Heart right ventricle (tissue), 16 donors: ENCODE results near the gene COL4A2. TPM values are rescaled to one million over a fixed set of nuclear protein-coding genes. Genes with fewer than 3 reads are reported as not detected.

Experiments used
- ATAC-seq, 8 donors: fragments of 200-7000 bp; cut with Tn5 transposase; one replicate each; pipeline ENCODE4 v1.9.1; 2020; ENCODE audit warnings: mild to moderate bottlenecking in 8 of 8, moderate library complexity in 8 of 8, moderate number of reproducible peaks in 1 of 8
- DNase-seq, 2 donors: peaks; one replicate each; pipeline ENCODE4 v3.0.0-alpha.2; 2020
- H3K27ac ChIP-seq, 10 donors: fragments of 200-600 bp; sonication (generic) in 2 of 10; one replicate each; pipeline versions ENCODE4 v1.5.0 to v1.8.0; 2020 to 2022; ENCODE audit warnings: mild to moderate bottlenecking in 3 of 10
- H3K27me3 ChIP-seq, 7 donors: fragments of 200-600 bp; one replicate each; pipeline ENCODE4 v1.8.0; 2021 to 2022; ENCODE audit warnings: mild to moderate bottlenecking in 2 of 7
- H3K36me3 ChIP-seq, 9 donors: fragments of 200-600 bp; sonication (generic) in 1 of 9; one replicate each; pipeline versions ENCODE4 v1.5.0 to v1.8.0; 2020 to 2022; ENCODE audit warnings: mild to moderate bottlenecking in 2 of 9
- H3K4me1 ChIP-seq, 9 donors: fragments of 200-600 bp; sonication (generic) in 1 of 9; one replicate each; pipeline versions ENCODE4 v1.5.0 to v1.8.0; 2020 to 2022; ENCODE audit warnings: mild to moderate bottlenecking in 4 of 9
- H3K4me3 ChIP-seq, 10 donors: fragments of 200-600 bp; sonication (generic) in 2 of 10; one replicate each; pipeline versions ENCODE4 v1.5.0 to v1.8.0; 2020 to 2022; ENCODE audit warnings: mild to moderate bottlenecking in 7 of 10, moderate library complexity in 2 of 10
- H3K9me3 ChIP-seq, 11 donors: fragments of 200-600 bp in 10 of 11; sonication (generic) in 2 of 11; one replicate each; pipeline versions ENCODE4 v1.5.0 to v1.8.0; 2013 to 2022; ENCODE audit warnings: mild to moderate bottlenecking in 2 of 11, control low read depth in 1 of 11, moderate library complexity in 1 of 11
- WGBS, 2 donors: extraction: QIAGEN DNeasy Blood & Tissue Kit; methylation state at CpG; one replicate each; pipeline ENCODE4 v1.1.7; 2013; ENCODE audit warnings: inconsistent platforms in 1 of 2; 5-methylcytosine and 5-hydroxymethylcytosine counted together
- intact Hi-C, 10 donors: fragments of 100-400 bp; cut with DNase I; formaldehyde crosslinking; loops; one replicate each; pipeline versions ENCODE4 v1.11.1 to v1.14.2; 2022
- polyA plus RNA-seq, 2 donors: library from polyadenylated mRNA; stranded (reverse); fragments of 200-250 nt; gene quantifications; one replicate each; pipeline ENCODE4 v1.2.3, GENCODE V29; 2013
- total RNA-seq, 10 donors: library from RNA; stranded (reverse); fragmentation: NEBNext Ultra II Directional in 3 of 10; extraction: Animal tissue kit (Norgen Biotek cat#: 25700) in 3 of 10; gene quantifications; one replicate each; pipeline versions ENCODE4 v1.2.1 to v1.2.4, GENCODE V29; 2021 to 2023
- TF ChIP-seq, protein P1 (sequence below), 9 donors: fragments of 200-600 bp; sonication (generic) in 2 of 9; IDR thresholded peaks; one replicate each; pipeline versions ENCODE4 v1.5.0 to v1.8.0; 2021 to 2022; ENCODE audit warnings: antibody characterized with exemption in 9 of 9, mild to moderate bottlenecking in 5 of 9, moderate library complexity in 1 of 9
- donor health status: Arrhythmogenic right ventricular cardiomyopathy.
- donor health status: ischemic (EF 13 %, LVEDD 7.1; RV severe dilation, severe dysfunction).
- donor health status: healthy with polysubstance abuse.
- donor health status: DM: no; HTN: yes; CAD: no.
- donor health status: DM: no; HTN: no; CAD: no.
- donor health status: ischemic (EF 25% LVEDD 6.9; RV normal size, moderate dysfunction).
- donor health status: ischemic (EF 25% LVEDD 5.7; RV mildly dilated, moderate dysfunction).
- donor health status: healthy.
- donor health status: DM: yes; HTN: yes; CAD: no.
- donor health status: Ischemic cardiomyopathy.
- donor health status: ischemic (EF 35%, LVEDD 5.7; RV mildly dilated, moderate dysfunction).
- donor health status: nonischemic (EF 11% LVEDD 7.7; RV severe dilation, severe dysfunction).
- donor health status: DM: yes; HTN: yes; CAD: no.
- donor health status: PGD.
- donor health status: ischemic (EF 29% LVEDD 5.4; RV normal size, mild dysfunction).
- donor health status: nonischemic (EF 23%, LVEDD 6.1; RV moderate dilation, normal function).

COL4A2 gene
- total and polyA plus RNA-seq, 12 donors, result 81.7 to 301 (median 128) TPM

DNA sequence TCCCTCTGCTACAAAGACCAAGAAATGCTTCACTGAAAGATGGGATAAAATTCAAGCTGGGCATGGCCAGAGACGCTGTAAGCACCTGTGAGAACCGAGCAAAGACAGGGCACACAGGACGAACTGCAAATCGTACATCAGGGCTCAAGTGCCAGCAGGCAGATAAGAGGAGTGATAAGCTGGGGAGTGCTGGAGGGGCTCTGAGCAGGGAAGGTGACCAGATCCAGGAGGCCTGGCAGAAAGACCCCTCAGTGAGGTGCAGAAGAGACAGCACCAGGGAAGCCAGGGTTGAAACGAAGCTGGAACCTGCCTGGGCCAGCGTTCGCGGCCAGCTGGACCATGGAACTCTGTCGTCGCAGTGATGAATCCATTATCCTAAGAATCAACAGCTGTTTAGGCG is 244.2 kb downstream of the COL4A2 start:
- peaks cover 0 to 14% (median 0%) of the 10 kb centered on the region in 9 donors for H3K36me3 ChIP-seq

DNA sequence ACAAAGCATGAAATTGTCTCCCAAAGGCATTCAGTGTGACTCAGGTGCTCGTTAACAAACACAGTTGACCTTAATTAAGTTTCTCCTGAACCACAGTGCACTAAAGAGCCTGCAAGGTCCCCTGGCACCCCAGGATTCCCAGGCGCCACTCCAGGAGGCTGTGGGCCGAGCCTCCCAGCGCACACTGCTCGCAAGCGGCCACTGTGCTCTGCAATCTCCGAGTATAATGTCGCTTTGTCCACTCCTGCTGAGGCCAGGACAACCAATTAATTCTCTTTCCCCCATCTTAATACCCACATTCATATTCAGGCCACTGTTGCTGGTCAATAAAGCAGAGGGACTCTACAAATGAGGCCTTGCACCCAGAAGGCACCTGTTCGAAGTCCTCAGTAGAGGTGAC is 245.7 kb downstream of the COL4A2 start:
- Histone ChIP-seq H3K9me3 (peaks cover 0 to 8% (median 0%) of the 10 kb centered on the region in 11 donors), H3K27ac (no peak overlapping the region), H3K4me1 (peaks cover 0 to 43% (median 14%) of the 10 kb centered on the region in 9 donors), H3K4me3 (no peak overlapping the region), H3K27me3 (no peaks in the 10 kb centered on the region), H3K36me3 (peaks cover 0 to 25% (median 0%) of the 10 kb centered on the region in 9 donors)
- ATAC-seq (no peak), DNase-seq (no peak)
- TF ChIP-seq, protein P1, sequence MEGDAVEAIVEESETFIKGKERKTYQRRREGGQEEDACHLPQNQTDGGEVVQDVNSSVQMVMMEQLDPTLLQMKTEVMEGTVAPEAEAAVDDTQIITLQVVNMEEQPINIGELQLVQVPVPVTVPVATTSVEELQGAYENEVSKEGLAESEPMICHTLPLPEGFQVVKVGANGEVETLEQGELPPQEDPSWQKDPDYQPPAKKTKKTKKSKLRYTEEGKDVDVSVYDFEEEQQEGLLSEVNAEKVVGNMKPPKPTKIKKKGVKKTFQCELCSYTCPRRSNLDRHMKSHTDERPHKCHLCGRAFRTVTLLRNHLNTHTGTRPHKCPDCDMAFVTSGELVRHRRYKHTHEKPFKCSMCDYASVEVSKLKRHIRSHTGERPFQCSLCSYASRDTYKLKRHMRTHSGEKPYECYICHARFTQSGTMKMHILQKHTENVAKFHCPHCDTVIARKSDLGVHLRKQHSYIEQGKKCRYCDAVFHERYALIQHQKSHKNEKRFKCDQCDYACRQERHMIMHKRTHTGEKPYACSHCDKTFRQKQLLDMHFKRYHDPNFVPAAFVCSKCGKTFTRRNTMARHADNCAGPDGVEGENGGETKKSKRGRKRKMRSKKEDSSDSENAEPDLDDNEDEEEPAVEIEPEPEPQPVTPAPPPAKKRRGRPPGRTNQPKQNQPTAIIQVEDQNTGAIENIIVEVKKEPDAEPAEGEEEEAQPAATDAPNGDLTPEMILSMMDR (IDR thresholded peaks at IDR 0.05), result no peak
- 95 to 99% methylated on average over 9 of the region's 9 CpGs for WGBS, 2 donors
- intact Hi-C loops, result no loop called here

More for the DNA sequence above, 244.2 kb downstream of the COL4A2 start:
- ATAC-seq (no peak), DNase-seq (no peak)
- 59 to 61% methylated on average over 11 of the region's 11 CpGs for WGBS, 2 donors
- intact Hi-C loops, result no loop called here
- Histone ChIP-seq H3K27ac (peak overlapping the region in 4 of 10 donors; percentile 38 to 48 (median 43)), H3K9me3 (no peaks in the 10 kb centered on the region), H3K27me3 (no peaks in the 10 kb centered on the region), H3K4me1 (peaks cover 0 to 45% (median 29%) of the 10 kb centered on the region in 9 donors), H3K4me3 (no peak overlapping the region)
- TF ChIP-seq, protein P1 (IDR thresholded peaks at IDR 0.05), result no peak

GRCh38 chr13:110553417-110553816 is 246.3 kb downstream of the COL4A2 start:
- H3K9me3 ChIP-seq, result peaks cover 0 to 8% (median 0%) of the 10 kb centered on the region in 11 donors
- ATAC-seq (no peak), DNase-seq (no peak)
- TF ChIP-seq, protein P1 (IDR thresholded peaks at IDR 0.05), result no peak
- peaks cover 0 to 29% (median 0%) of the 10 kb centered on the region in 9 donors for H3K36me3 ChIP-seq
- 72 to 73% methylated on average over 4 of the region's 4 CpGs for WGBS, 2 donors
- intact Hi-C loops, result no loop called here
- no peak overlapping the region for H3K27ac ChIP-seq
- peaks cover 0 to 46% (median 12%) of the 10 kb centered on the region in 9 donors for H3K4me1 ChIP-seq
- no peaks in the 10 kb centered on the region for H3K27me3 ChIP-seq
- no peak overlapping the region for H3K4me3 ChIP-seq

DNA sequence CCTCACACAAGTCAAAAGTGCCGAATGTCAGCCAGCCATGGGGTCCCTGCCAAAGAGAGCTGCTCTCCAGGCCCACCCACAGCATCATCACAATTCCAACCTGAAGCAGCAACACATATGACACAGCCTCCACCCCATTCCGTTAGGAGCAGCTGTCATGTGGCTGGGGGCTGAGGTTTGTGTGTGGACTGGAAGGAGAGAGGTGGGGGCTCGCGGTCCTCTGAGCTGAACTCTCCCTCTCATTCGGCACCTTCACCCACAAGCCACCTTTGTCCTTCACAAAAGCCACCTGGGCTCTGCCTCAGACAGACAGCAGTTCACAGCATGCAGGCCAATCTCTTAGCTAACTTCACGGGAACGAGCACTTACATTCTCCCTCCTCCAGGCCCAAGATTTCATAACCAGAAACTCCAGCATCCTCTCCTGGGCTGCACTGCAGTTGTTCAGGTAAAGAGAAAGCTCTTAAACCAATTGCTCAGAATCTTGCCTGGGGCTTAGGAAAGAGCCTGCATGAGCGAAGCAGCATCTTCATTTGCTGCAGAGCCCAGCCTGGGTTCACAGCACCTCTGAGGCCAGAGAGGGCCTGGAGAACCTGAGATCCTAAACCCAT is 247.2 kb downstream of the COL4A2 start:
- peaks cover 0 to 29% (median 0%) of the 10 kb centered on the region in 9 donors for H3K36me3 ChIP-seq
- TF ChIP-seq, protein P1 (IDR thresholded peaks at IDR 0.05), result no peak

More for the DNA sequence above, 247.2 kb downstream of the COL4A2 start:
- no peak overlapping the region for H3K4me3 ChIP-seq
- ATAC-seq (no peak), DNase-seq (no peak)
- no peak overlapping the region for H3K27ac ChIP-seq
- WGBS, 2 donors, result 87 to 91% methylated on average over 8 of the region's 8 CpGs
- no peaks in the 10 kb centered on the region for H3K27me3 ChIP-seq
- intact Hi-C loops, result no loop called here
- H3K9me3 ChIP-seq, result peaks cover 0 to 8% (median 0%) of the 10 kb centered on the region in 11 donors
- peaks cover 0 to 54% (median 16%) of the 10 kb centered on the region in 9 donors for H3K4me1 ChIP-seq
